ENCODE data around the gene SLX4IP. TPM values are rescaled to one million over a fixed set of nuclear protein-coding genes. Genes with fewer than 3 reads are reported as not detected.

Gene SLX4IP
- total and polyA plus RNA-seq, 2 donors (not counting 3 experiments of a cell fraction or from before 2014, with no cell fraction given) = 1.9 to 4.5 TPM

- intact Hi-C loops (cut with micrococcal nuclease) = no loop called here
- FAIRE-seq = no peak
- H3K4me1 ChIP-seq (ENCODE audit: control insufficient read depth, extremely low read depth, insufficient read depth, low read length) = no peaks in the 10 kb centered on the region
- H3K9ac ChIP-seq (replicated peaks; ENCODE audit: extremely low read depth, insufficient read depth, low read length) = no peak overlapping the region
- no peaks in the 10 kb centered on the region for H3K27me3 ChIP-seq (ENCODE audit: control insufficient read depth in 2 of 2, insufficient read depth in 2 of 2, low read length in 2 of 2)
- dilution Hi-C loops (cut with MboI; ENCODE audit: extremely low pct_ligation_motif_present, low sequenced_read_pairs) = no loop called here
- TF ChIP-seq POLR2AphosphoS5 (IDR thresholded peaks at IDR 0.05; ENCODE audit: insufficient read depth, low read depth, low read length) (no peak), MAX (IDR thresholded peaks at IDR 0.05; ENCODE audit: insufficient read depth, insufficient read length) (no peak), MYC (IDR thresholded peaks at IDR 0.05; ENCODE audit: low read depth, low read length) (no peak), JUN (IDR thresholded peaks at IDR 0.05; ENCODE audit: borderline replicate concordance, insufficient read depth, insufficient read length, low read depth) (no peak), FOS (IDR thresholded peaks at IDR 0.05; ENCODE audit: borderline replicate concordance, insufficient read depth, low read length) (no peak), GATA2 (IDR thresholded peaks at IDR 0.05; ENCODE audit: insufficient read depth, insufficient read length, low read depth, low read length) (no peak), EZH2 (IDR thresholded peaks at IDR 0.05; ENCODE audit: borderline replicate concordance, low read depth, low read length, severe bottlenecking) (no peak), CTCF (IDR thresholded peaks at IDR 0.05; ENCODE audit: extremely low read depth in 1 of 2, insufficient read depth in 1 of 2, low read depth in 1 of 2, low read length in 2 of 2) (no peak), POLR2A (IDR thresholded peaks at IDR 0.05; ENCODE audit: low read depth, low read length) (no peak)
- no peaks in the 10 kb centered on the region for H3K36me3 ChIP-seq (ENCODE audit: control insufficient read depth in 2 of 2, extremely low read depth in 1 of 2, insufficient read depth in 2 of 2, low read length in 2 of 2)
- no peaks in the 10 kb centered on the region for H3K9me3 ChIP-seq (replicated peaks; ENCODE audit: control insufficient read depth, insufficient read depth, low read length)
- no TSS peak for BruUV-seq (replicated peaks)
- H2AFZ ChIP-seq (ENCODE audit: low read depth, low read length) = no peak overlapping the region
- H3K9me1 ChIP-seq (replicated peaks; ENCODE audit: control insufficient read depth, extremely low read depth, insufficient read depth, low read length) = no peaks in the 10 kb centered on the region
- H3K79me2 ChIP-seq (ENCODE audit: control insufficient read depth, insufficient read depth, low read length) = no peaks in the 10 kb centered on the region
- no peak overlapping the region for H3K4me3 ChIP-seq (replicated peaks in 1 of 3; ENCODE audit: insufficient read depth in 1 of 3, low read depth in 1 of 3, low read length in 3 of 3)
- no peak overlapping the region for H3K4me2 ChIP-seq (ENCODE audit: insufficient read depth, low read length)
- no peak for DNase-seq (ENCODE audit: low read depth, low spot score)
- no peak overlapping the region for H3K27ac ChIP-seq (ENCODE audit: insufficient read depth, low read depth, low read length)
- CTCF ChIA-PET = interaction anchor here (1.5 to 1.9 kb wide), 2 partner anchors 14 to 16 kb away, joined by 4 read pairs; no protein-coding TSS in a partner anchor
- no peaks in the 10 kb centered on the region for H4K20me1 ChIP-seq (replicated peaks; ENCODE audit: control insufficient read depth, extremely low read depth, insufficient read depth, low read length)
- POLR2A ChIA-PET = no interaction called here
These were observed 46.5 kb upstream of the SLX4IP start for GRCh38 chr20:10388597-10388996.
